HepG2 (cell line): ENCODE results near the gene NEK8. TPM values are rescaled to one million over a fixed set of nuclear protein-coding genes. Genes with fewer than 3 reads are reported as not detected.
A peak's percentile ranks its signal among the peaks of the same experiment; 100 is the strongest.

ENCODE experiments used
- FOSL2 ChIP-seq: sonication (generic); formaldehyde crosslinking; IDR thresholded peaks from 2 replicates; pipeline ENCODE4 v1.4.0; 2020; ENCODE audit warnings: missing genetic modification reagents
- GABPB1 ChIP-seq: IDR thresholded peaks from 2 replicates; pipeline ENCODE4 v1.6.1; 2016; ENCODE audit warnings: mild to moderate bottlenecking, missing genetic modification reagents, moderate library complexity, missing compliant biosample characterization
- GATAD1 ChIP-seq: IDR thresholded peaks from 2 replicates; pipeline ENCODE4 v1.6.1; 2016; ENCODE audit warnings: missing genetic modification reagents, missing compliant biosample characterization
- GTF3A ChIP-seq: sonication (generic); formaldehyde crosslinking; conservative IDR thresholded peaks from 2 replicates; pipeline ENCODE4 v1.4.0; 2020; ENCODE audit warnings: mild to moderate bottlenecking, missing genetic modification reagents
- HOMEZ ChIP-seq: IDR thresholded peaks from 2 replicates; pipeline ENCODE4 v1.6.1; 2016; ENCODE audit warnings: low read depth
- RELA ChIP-seq: sonication (generic); formaldehyde crosslinking; IDR thresholded peaks from 2 replicates; pipeline ENCODE4 v1.4.0; 2020; ENCODE audit warnings: missing genetic modification reagents
- WIZ ChIP-seq: sonication (generic); formaldehyde crosslinking; IDR thresholded peaks from 2 replicates; pipeline ENCODE4 v1.5.1; 2020; ENCODE audit warnings: mild to moderate bottlenecking, missing genetic modification reagents
- ZBTB3 ChIP-seq: sonication (generic); formaldehyde crosslinking; IDR thresholded peaks from 2 replicates; pipeline ENCODE4 v1.4.0; 2020; ENCODE audit warnings: low read depth, mild to moderate bottlenecking, moderate library complexity, missing genetic modification reagents, borderline replicate concordance
- ZNF574 ChIP-seq: sonication (generic); formaldehyde crosslinking; IDR thresholded peaks from 2 replicates; pipeline ENCODE4 v1.4.0; 2020; ENCODE audit warnings: missing genetic modification reagents
- ZNF614 ChIP-seq: IDR thresholded peaks from 2 replicates; pipeline ENCODE4 v1.6.1; 2018; ENCODE audit warnings: missing biosample characterization, missing genetic modification reagents, inconsistent platforms, borderline replicate concordance
- ZNF782 ChIP-seq: sonication (generic); formaldehyde crosslinking; IDR thresholded peaks from 2 replicates; pipeline ENCODE4 v1.4.0; 2020; ENCODE audit warnings: missing genetic modification reagents, mild to moderate bottlenecking, borderline replicate concordance
- ZNF879 ChIP-seq: sonication (generic); formaldehyde crosslinking; IDR thresholded peaks from 2 replicates; pipeline ENCODE4 v1.8.1; 2023; ENCODE audit warnings: missing genetic modification reagents
- ZSCAN31 ChIP-seq: sonication (generic); formaldehyde crosslinking; IDR thresholded peaks from 2 replicates; pipeline ENCODE4 v1.5.0; 2020; ENCODE audit warnings: low read depth, mild to moderate bottlenecking, missing genetic modification reagents
- polyA plus RNA-seq, 8 experiments: library from polyadenylated mRNA; depleted of rRNA in 3 of 8; stranded (reverse) in 7 of 8; unstranded in 1 of 8; fragments of >200 nt; fragmentation: Illumina TruSeq in 4 of 8; extraction: Trizol in 4 of 8; gene quantifications; 2 replicates each; pipeline versions ENCODE4 v1.2.1 to v1.2.3, GENCODE V29; 2011 to 2016; ENCODE audit warnings: low read depth in 4 of 8, missing spikeins in 1 of 8, mixed read lengths in 1 of 8; ENCODE audit not compliant: insufficient read depth in 1 of 8
- total RNA-seq, 5 experiments: library from RNA; depleted of rRNA; stranded (reverse); fragments of >200 nt; fragmentation: Illumina TruSeq; extraction: Trizol; gene quantifications; 2 replicates each; pipeline ENCODE4 v1.2.3, GENCODE V29; 2016; ENCODE audit warnings: low read depth in 1 of 5
- TF ChIP-seq, protein P1 (sequence below): sonication (generic); formaldehyde crosslinking; IDR thresholded peaks from 2 replicates; pipeline ENCODE4 v1.9.0; 2021; ENCODE audit warnings: missing genetic modification reagents, borderline replicate concordance
- TF ChIP-seq, protein P2 (sequence below): sonication (generic); formaldehyde crosslinking; IDR thresholded peaks from 2 replicates; pipeline ENCODE4 v1.4.0; 2020; ENCODE audit warnings: mild to moderate bottlenecking, low read depth, missing genetic modification reagents

The NEK8 gene
- total and polyA plus RNA-seq, 2 of the 13 experiments (the other 11 are each of a cell fraction or from before 2014, with no cell fraction given), result 5.8 to 13.5 TPM

DNA sequence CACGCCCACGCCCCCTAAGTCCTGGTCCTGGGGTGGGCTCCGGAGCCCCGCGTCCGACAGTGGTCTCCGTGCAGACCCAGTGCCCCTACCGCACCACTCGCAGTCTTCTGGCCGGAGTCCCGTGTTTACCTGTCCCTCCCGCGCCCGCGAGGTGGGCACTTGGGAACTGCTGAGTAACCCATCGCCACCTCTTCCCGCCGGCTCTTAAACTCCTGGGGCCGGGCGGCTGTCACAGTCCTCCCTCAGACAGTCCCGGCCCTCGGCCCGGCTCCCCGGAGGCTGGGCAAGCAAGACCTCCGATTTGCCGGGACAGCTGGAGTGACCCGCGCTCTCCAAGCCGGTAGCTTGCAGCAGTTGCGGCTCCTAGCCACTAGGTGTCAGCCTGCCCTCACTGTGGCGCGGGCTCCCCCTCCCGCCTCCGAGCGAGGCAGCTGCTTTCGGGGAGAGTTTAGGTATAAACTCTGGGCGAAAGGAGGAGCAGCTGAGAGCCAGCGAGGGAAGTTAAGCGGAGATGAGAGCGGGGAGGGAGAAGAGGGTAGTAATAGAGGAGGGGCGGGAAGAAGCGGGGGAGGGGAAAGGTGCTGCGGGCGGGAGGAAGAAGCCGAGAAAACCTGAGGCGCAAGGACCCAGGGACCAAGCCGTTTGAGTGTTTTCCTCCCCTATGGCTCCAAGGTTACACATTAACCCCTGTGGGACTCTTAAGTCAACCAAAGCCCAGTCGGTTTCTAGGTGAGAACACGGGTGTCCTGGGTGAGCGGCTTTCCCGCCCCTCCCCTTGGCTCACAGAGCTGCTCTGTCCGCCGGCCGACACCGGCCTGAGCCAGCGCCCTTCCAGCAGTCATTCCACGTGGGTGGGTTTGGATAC is 1.7 kb upstream of the NEK8 start (continued):
- TF ChIP-seq, protein P1, sequence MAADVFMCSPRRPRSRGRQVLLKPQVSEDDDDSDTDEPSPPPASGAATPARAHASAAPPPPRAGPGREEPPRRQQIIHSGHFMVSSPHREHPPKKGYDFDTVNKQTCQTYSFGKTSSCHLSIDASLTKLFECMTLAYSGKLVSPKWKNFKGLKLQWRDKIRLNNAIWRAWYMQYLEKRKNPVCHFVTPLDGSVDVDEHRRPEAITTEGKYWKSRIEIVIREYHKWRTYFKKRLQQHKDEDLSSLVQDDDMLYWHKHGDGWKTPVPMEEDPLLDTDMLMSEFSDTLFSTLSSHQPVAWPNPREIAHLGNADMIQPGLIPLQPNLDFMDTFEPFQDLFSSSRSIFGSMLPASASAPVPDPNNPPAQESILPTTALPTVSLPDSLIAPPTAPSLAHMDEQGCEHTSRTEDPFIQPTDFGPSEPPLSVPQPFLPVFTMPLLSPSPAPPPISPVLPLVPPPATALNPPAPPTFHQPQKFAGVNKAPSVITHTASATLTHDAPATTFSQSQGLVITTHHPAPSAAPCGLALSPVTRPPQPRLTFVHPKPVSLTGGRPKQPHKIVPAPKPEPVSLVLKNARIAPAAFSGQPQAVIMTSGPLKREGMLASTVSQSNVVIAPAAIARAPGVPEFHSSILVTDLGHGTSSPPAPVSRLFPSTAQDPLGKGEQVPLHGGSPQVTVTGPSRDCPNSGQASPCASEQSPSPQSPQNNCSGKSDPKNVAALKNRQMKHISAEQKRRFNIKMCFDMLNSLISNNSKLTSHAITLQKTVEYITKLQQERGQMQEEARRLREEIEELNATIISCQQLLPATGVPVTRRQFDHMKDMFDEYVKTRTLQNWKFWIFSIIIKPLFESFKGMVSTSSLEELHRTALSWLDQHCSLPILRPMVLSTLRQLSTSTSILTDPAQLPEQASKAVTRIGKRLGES (CRISPR knock-in tag), result no peak
- TF ChIP-seq ZNF614, result no peak; the same call in 1 of the 2 replicates
- TF ChIP-seq, protein P2, sequence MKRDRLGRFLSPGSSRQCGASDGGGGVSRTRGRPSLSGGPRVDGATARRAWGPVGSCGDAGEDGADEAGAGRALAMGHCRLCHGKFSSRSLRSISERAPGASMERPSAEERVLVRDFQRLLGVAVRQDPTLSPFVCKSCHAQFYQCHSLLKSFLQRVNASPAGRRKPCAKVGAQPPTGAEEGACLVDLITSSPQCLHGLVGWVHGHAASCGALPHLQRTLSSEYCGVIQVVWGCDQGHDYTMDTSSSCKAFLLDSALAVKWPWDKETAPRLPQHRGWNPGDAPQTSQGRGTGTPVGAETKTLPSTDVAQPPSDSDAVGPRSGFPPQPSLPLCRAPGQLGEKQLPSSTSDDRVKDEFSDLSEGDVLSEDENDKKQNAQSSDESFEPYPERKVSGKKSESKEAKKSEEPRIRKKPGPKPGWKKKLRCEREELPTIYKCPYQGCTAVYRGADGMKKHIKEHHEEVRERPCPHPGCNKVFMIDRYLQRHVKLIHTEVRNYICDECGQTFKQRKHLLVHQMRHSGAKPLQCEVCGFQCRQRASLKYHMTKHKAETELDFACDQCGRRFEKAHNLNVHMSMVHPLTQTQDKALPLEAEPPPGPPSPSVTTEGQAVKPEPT, result peak; percentile 78; the same call in 1 of the 2 replicates
- TF ChIP-seq ZBTB3 (CRISPR knock-in tag), result no peak
- no peak; the same call in 1 of the 2 replicates for TF ChIP-seq HOMEZ (CRISPR knock-in tag)
- TF ChIP-seq ZNF879 (CRISPR knock-in tag), result no peak
- peak; percentile 82; the same call in 1 of the 2 replicates for TF ChIP-seq GTF3A
- no peak; the same call in 1 of the 2 replicates for TF ChIP-seq FOSL2 (CRISPR knock-in tag)
- TF ChIP-seq ZSCAN31 (CRISPR knock-in tag), result no peak; the same call in 1 of the 2 replicates
- peak; percentile 77; the same call in 1 of the 2 replicates for TF ChIP-seq GATAD1 (CRISPR knock-in tag)
- TF ChIP-seq RELA, result 0 out of 2 replicates have a peak, but pooled peaks have one; percentile 37
- TF ChIP-seq WIZ (CRISPR knock-in tag), result 0 out of 2 replicates have a peak, but pooled peaks have one; percentile 29
- peak; percentile 70 for TF ChIP-seq ZNF574 (CRISPR knock-in tag)
- TF ChIP-seq GABPB1, result peak; percentile 67
- no peak; the same call in 1 of the 2 replicates for TF ChIP-seq ZNF782 (CRISPR knock-in tag)
